ENCODE data around the gene SEPTIN12. TPM values are rescaled to one million over a fixed set of nuclear protein-coding genes. Genes with fewer than 3 reads are reported as not detected.
A peak's percentile ranks its signal among the peaks of the same experiment; 100 is the strongest.
"Not testable (repeated sequence)": the region's sequence is repeated elsewhere in the genome, so short reads cannot be mapped to it uniquely, and the experiment has no call there.

The SEPTIN12 gene
- total RNA-seq, 2 donors from 2014 or later = not detected

- Histone ChIP-seq H3K9me3 (no peaks in the 10 kb centered on the region), H3K27me3 (no peaks in the 10 kb centered on the region), H3K9ac (ENCODE audit: low read depth in 2 of 2, low read length in 2 of 2) (no peak overlapping the region), H3K36me3 (no peaks in the 10 kb centered on the region), H3K27ac (no peak overlapping the region), H3K4me1 (no peaks in the 10 kb centered on the region), H3K4me3 (no peak overlapping the region)
- TF ChIP-seq CTCF (IDR thresholded peaks at IDR 0.05) = no peak
- no peak for DNase-seq
- intact Hi-C loops (cut with DNase I) = no loop called here
These were observed 42.9 kb downstream of the SEPTIN12 start for GRCh38 chr16:4745274-4745569.

- TF ChIP-seq CTCF (IDR thresholded peaks at IDR 0.05) = no peak
- no peak for DNase-seq
- Histone ChIP-seq H3K4me3 (no peak overlapping the region), H3K27me3 (no peaks in the 10 kb centered on the region), H3K36me3 (no peaks in the 10 kb centered on the region), H3K9me3 (no peaks in the 10 kb centered on the region), H3K9ac (ENCODE audit: low read depth in 2 of 2, low read length in 2 of 2) (no peak overlapping the region), H3K4me1 (no peaks in the 10 kb centered on the region), H3K27ac (no peak overlapping the region)
- intact Hi-C loops (cut with DNase I) = no loop called here
These were observed 43.4 kb downstream of the SEPTIN12 start for GRCh38 chr16:4744555-4745273.

GRCh38 chr16:4743226-4743878 is 44.8 kb downstream of the SEPTIN12 start:
- Histone ChIP-seq H3K9ac (ENCODE audit: low read depth in 2 of 2, low read length in 2 of 2) (peak overlapping the region in 1 of 2 donors; percentile 16), H3K4me1 (no peaks in the 10 kb centered on the region), H3K27ac (no peak overlapping the region), H3K36me3 (no peaks in the 10 kb centered on the region), H3K9me3 (no peaks in the 10 kb centered on the region), H3K27me3 (no peaks in the 10 kb centered on the region), H3K4me3 (peak overlapping the region; percentile 32)
- DNase-seq = peak; percentile 58
- no peak for TF ChIP-seq CTCF (IDR thresholded peaks at IDR 0.05)
- intact Hi-C loops (cut with DNase I) = no loop called here

- H3K4me3 ChIP-seq; DNase-seq; H3K4me1 ChIP-seq; H3K9me3 ChIP-seq; H3K36me3 ChIP-seq; H3K9ac ChIP-seq (ENCODE audit: low read depth in 2 of 2, low read length in 2 of 2); H3K27me3 ChIP-seq; H3K27ac ChIP-seq: not testable (repeated sequence)
- intact Hi-C loops (cut with DNase I) = loop anchor here (10.0 kb wide), 1 partner anchor 216 kb away; the partner anchor contains the start of gene SEC14L5
These were observed 49.8 kb downstream of the SEPTIN12 start for GRCh38 chr16:4738370-4738769.

- Histone ChIP-seq H3K36me3 (no peaks in the 10 kb centered on the region), H3K4me1 (no peaks in the 10 kb centered on the region), H3K4me3 (no peak overlapping the region), H3K27ac (no peak overlapping the region), H3K27me3 (no peaks in the 10 kb centered on the region), H3K9ac (ENCODE audit: low read depth in 2 of 2, low read length in 2 of 2) (no peak overlapping the region), H3K9me3 (no peaks in the 10 kb centered on the region)
- TF ChIP-seq CTCF (IDR thresholded peaks at IDR 0.05) = no peak
- intact Hi-C loops (cut with DNase I) = loop anchor here (10.0 kb wide), 1 partner anchor 217 kb away; the partner anchor contains the start of gene SEC14L5
- no peak for DNase-seq
These were observed 50.6 kb downstream of the SEPTIN12 start for GRCh38 chr16:4737545-4737944.

GRCh38 chr16:4736546-4736945 is 51.6 kb downstream of the SEPTIN12 start:
- TF ChIP-seq CTCF (IDR thresholded peaks at IDR 0.05) = no peak
- intact Hi-C loops (cut with DNase I) = loop anchor here (10.0 kb wide), 1 partner anchor 218 kb away; the partner anchor contains the start of gene SEC14L5
- Histone ChIP-seq H3K4me3 (no peak overlapping the region), H3K9me3 (no peaks in the 10 kb centered on the region), H3K36me3 (no peaks in the 10 kb centered on the region), H3K27ac (no peak overlapping the region), H3K9ac (ENCODE audit: low read depth in 2 of 2, low read length in 2 of 2) (no peak overlapping the region), H3K27me3 (no peaks in the 10 kb centered on the region), H3K4me1 (no peaks in the 10 kb centered on the region)
- no peak for DNase-seq

Data from colonic mucosa (tissue), 4 donors.